Testis (tissue), 2 donors: ENCODE measurements around the gene SVIL.

Experiments
- POLR2A ChIP-seq: fragments of 450-650 bp; IDR thresholded peaks from one replicate; pipeline ENCODE4 v1.6.1; 2017; ENCODE audit warnings: antibody characterized with exemption, mild to moderate bottlenecking, moderate library complexity
- TF ChIP-seq, protein P1 (sequence below), 3 experiments: fragments of 450-650 bp in 2 of 3; fragments of 200-600 bp in 1 of 3; sonication (generic) in 1 of 3; IDR thresholded peaks; one replicate each; pipeline ENCODE4 v1.5.1; 2016 to 2019; ENCODE audit warnings: antibody characterized with exemption in 3 of 3, mild to moderate bottlenecking in 2 of 3, moderate library complexity in 1 of 3

GRCh38 chr10:29583674-29584073 lies 51.1 kb downstream of the SVIL start:
- no peak for TF ChIP-seq POLR2A
- TF ChIP-seq, protein P1, sequence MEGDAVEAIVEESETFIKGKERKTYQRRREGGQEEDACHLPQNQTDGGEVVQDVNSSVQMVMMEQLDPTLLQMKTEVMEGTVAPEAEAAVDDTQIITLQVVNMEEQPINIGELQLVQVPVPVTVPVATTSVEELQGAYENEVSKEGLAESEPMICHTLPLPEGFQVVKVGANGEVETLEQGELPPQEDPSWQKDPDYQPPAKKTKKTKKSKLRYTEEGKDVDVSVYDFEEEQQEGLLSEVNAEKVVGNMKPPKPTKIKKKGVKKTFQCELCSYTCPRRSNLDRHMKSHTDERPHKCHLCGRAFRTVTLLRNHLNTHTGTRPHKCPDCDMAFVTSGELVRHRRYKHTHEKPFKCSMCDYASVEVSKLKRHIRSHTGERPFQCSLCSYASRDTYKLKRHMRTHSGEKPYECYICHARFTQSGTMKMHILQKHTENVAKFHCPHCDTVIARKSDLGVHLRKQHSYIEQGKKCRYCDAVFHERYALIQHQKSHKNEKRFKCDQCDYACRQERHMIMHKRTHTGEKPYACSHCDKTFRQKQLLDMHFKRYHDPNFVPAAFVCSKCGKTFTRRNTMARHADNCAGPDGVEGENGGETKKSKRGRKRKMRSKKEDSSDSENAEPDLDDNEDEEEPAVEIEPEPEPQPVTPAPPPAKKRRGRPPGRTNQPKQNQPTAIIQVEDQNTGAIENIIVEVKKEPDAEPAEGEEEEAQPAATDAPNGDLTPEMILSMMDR (IDR thresholded peaks at IDR 0.05), result no peak
